GM06990 (cell line): Measurements from ENCODE around the gene LMAN1.
A peak's percentile ranks its signal among the peaks of the same experiment; 100 is the strongest.

Experiments
- DNase-seq: peaks from one replicate; pipeline ENCODE4 v3.0.0-alpha.2; 2011; ENCODE audit not compliant: insufficient read length; ENCODE audit errors: extremely low read depth
- H3K27me3 ChIP-seq: replicated peaks from 2 replicates; pipeline ENCODE4 v1.6.0; 2011; ENCODE audit warnings: low read length; ENCODE audit not compliant: control insufficient read depth, insufficient read depth
- H3K36me3 ChIP-seq: 2 replicates; pipeline ENCODE4 v1.5.1; 2011; ENCODE audit warnings: low read length; ENCODE audit not compliant: control insufficient read depth, insufficient read depth
- H3K4me3 ChIP-seq: replicated peaks from 2 replicates; pipeline ENCODE4 v1.5.1; 2011; ENCODE audit warnings: low read depth, mild to moderate bottlenecking, control low read depth, low read length
- TF ChIP-seq, protein P1 (sequence below): IDR thresholded peaks from 2 replicates; pipeline ENCODE4 v1.5.1; 2011; ENCODE audit warnings: low read length, control low read depth, mild to moderate bottlenecking, inconsistent platforms; ENCODE audit not compliant: insufficient read depth, poor library complexity, severe bottlenecking

Gene LMAN1

DNA sequence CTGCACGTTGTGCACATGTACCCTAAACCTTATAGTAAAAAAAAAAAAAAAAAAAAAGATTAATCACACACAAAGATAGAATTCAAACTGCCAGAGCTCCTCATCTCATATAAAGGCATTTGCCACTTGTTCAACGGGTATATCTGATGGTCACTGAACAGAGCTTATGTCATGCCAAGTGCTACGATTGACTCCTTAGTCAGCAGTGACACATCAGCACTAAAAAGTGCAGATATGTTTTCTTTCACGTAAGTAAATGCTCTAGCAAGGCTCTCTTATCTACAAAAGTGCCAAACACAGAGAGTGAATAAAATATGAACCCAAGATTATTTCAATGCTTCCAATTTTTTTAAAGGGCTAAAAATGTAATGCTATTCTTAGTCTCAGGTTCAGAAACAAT, 1.1 kb downstream of the LMAN1 start:
- DNase-seq = no peak
- Histone ChIP-seq H3K4me3 (peak overlapping the region; percentile 98), H3K27me3 (no peaks in the 10 kb centered on the region), H3K36me3 (peaks cover 2% of the 10 kb centered on the region)
- TF ChIP-seq, protein P1, sequence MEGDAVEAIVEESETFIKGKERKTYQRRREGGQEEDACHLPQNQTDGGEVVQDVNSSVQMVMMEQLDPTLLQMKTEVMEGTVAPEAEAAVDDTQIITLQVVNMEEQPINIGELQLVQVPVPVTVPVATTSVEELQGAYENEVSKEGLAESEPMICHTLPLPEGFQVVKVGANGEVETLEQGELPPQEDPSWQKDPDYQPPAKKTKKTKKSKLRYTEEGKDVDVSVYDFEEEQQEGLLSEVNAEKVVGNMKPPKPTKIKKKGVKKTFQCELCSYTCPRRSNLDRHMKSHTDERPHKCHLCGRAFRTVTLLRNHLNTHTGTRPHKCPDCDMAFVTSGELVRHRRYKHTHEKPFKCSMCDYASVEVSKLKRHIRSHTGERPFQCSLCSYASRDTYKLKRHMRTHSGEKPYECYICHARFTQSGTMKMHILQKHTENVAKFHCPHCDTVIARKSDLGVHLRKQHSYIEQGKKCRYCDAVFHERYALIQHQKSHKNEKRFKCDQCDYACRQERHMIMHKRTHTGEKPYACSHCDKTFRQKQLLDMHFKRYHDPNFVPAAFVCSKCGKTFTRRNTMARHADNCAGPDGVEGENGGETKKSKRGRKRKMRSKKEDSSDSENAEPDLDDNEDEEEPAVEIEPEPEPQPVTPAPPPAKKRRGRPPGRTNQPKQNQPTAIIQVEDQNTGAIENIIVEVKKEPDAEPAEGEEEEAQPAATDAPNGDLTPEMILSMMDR = no peak

DNA sequence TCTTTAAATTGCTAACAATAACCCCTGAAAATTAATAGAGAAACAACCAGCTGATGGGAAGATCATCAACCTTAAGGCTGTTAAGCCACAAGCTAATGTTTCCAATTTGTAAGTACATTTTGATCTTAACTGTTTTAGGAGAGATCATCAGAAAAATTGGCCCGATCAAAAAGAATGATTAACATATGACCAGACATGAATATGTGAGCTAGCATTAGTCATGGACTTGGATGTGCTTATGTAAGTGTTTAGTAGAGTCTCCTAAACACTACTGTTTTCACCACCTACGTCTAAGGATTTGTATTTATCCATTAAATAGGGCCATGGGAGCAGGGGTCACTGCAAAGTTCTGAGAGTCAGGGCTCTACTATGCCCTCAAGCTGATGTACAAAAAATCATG, 4.3 kb downstream of the LMAN1 start:
- Histone ChIP-seq H3K27me3 (no peaks in the 10 kb centered on the region), H3K36me3 (peaks cover 13% of the 10 kb centered on the region), H3K4me3 (no peak overlapping the region)
- DNase-seq = no peak
- TF ChIP-seq, protein P1 = no peak

DNA sequence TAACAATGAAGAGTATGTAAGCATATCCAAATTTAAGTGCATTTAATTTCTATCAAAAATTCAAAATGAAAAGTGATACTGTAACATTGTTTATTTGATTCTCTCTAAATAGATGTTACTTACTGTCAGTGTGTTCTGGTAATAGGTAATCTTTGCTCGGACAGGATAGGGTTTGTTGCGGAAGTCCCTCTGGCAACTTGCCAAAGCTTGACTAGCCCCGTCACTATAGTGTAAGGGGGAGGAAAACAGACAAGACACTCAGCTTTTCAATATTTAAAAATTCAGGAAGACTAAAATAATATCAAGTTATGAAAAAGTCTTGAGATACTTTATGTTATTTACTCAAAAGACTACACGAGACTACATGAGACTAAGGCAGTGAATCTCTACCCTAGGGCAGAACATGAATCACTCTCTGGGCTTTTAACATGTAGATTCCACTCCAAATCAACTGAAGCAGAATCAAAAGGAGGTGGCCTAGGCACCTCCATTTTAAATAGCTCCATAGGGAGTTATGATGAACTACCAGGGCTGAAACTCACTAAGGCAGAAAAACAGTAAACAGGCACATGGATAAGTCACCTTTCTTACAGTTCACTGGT, 5.9 kb downstream of the LMAN1 start:
- Histone ChIP-seq H3K4me3 (no peak overlapping the region), H3K36me3 (peaks cover 15% of the 10 kb centered on the region), H3K27me3 (no peaks in the 10 kb centered on the region)
- DNase-seq = no peak
- TF ChIP-seq, protein P1 = no peak

DNA sequence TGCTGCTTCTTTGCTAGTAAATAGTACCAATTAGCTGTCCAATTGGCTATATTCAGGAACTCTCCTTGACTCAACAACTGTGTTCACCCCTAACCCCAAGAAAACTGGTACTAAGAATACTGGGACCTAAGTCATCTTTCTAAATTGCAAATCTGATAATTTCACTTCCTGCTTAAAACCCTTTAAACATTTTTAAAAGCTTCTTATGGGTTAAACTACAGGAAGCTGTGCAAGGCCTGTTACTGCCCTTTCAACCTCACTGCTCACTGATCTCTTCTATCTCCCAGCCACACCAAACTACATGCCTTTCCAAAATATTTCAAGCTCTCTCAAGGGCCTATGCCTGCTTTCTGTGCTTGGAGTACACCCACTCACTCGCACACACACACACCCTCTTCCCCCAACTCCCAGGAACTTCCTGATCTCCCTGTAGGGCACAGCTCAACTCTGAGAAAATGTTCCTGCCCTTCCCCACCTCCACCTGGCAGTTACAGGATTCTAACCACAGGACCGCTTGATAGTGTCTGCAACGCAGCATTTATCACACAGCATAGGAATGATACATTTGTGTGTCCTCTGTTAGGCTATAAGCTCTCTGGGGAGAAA, 6.7 kb downstream of the LMAN1 start:
- H3K4me3 ChIP-seq = no peak overlapping the region
- H3K27me3 ChIP-seq = no peaks in the 10 kb centered on the region
- H3K36me3 ChIP-seq = peaks cover 15% of the 10 kb centered on the region
- TF ChIP-seq, protein P1 = no peak
- no peak for DNase-seq

DNA sequence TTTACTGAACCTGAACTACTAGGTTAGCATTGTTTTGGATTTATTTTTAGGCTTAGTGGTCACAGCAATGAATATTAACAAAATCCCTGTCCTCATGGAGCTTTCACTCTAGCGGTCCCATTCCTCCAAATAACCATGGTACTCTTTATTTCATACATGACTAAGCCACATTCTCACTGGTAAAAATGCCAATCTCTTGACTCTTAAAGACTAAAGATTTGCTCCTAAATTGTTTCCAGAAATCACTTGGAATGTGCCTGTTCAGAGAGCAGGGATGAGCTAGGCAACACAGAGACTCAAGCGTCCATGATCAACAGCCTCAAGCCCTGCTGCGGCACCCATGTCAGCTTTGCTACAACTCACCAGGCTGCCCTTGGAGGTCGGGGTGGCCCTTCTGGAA, 13.5 kb downstream of the LMAN1 start:
- peaks cover 10% of the 10 kb centered on the region for H3K36me3 ChIP-seq
- H3K4me3 ChIP-seq = no peak overlapping the region
- no peaks in the 10 kb centered on the region for H3K27me3 ChIP-seq
- DNase-seq = no peak
- TF ChIP-seq, protein P1 = no peak
